Activated T-cell treated with anti-CD3 and anti-CD28 coated beads, Interleukin-2, amount 50 U/mL, for 72 hours (primary cell): Measurements from ENCODE around the gene COL15A1. TPM values are rescaled to one million over a fixed set of nuclear protein-coding genes. Genes with fewer than 3 reads are reported as not detected.

Experiments
- ATAC-seq, 2 donors: fragments of 150-1000 bp; cut with Tn5 transposase; replicated peaks in 1 of 2; 2 replicates each; pipeline ENCODE4 v1.10.0; 2021; ENCODE audit warnings: moderate library complexity in 2 of 2, mild to moderate bottlenecking in 1 of 2
- DNase-seq, 2 donors: peaks; one replicate each; pipeline ENCODE4 v3.0.0; 2021 to 2022; ENCODE audit warnings: mixed read lengths in 1 of 2
- H3K27ac Mint-ChIP-seq: one replicate; pipeline ENCODE4 v1.8.0; 2022; ENCODE audit warnings: mild to moderate bottlenecking, moderate library complexity, mixed read lengths
- H3K27me3 Mint-ChIP-seq: one replicate; pipeline ENCODE4 v1.8.0; 2022; ENCODE audit warnings: low read depth, mixed read lengths
- H3K36me3 Mint-ChIP-seq, 2 donors: one replicate each; pipeline ENCODE4 v1.8.0; 2022; ENCODE audit warnings: mixed read lengths in 2 of 2, mild to moderate bottlenecking in 1 of 2; ENCODE audit not compliant: insufficient read depth in 2 of 2
- H3K4me1 Mint-ChIP-seq: one replicate; pipeline ENCODE4 v1.8.0; 2022; ENCODE audit warnings: low read depth, mixed read lengths
- H3K4me3 Mint-ChIP-seq, 2 donors: one replicate each; pipeline ENCODE4 v1.8.0; 2022; ENCODE audit warnings: mild to moderate bottlenecking in 2 of 2, mixed read lengths in 2 of 2, moderate library complexity in 2 of 2
- H3K9me3 Mint-ChIP-seq, 2 donors: one replicate each; pipeline ENCODE4 v1.8.0; 2022; ENCODE audit warnings: mixed read lengths in 2 of 2
- total RNA-seq, 2 donors: library from RNA; stranded (reverse); gene quantifications; one replicate each; pipeline ENCODE4 v1.2.3, GENCODE V29; 2022

Gene COL15A1
- total RNA-seq, 2 donors from 2014 or later: 0.19 to 0.30 TPM

GRCh38 chr9:99050924-99051323, 107.2 kb downstream of the COL15A1 start:
- Mint-ChIP-seq H3K4me3 (no peak overlapping the region), H3K27me3 (peaks cover 16% of the 10 kb centered on the region), H3K27ac (no peak overlapping the region), H3K4me1 (peaks cover 47% of the 10 kb centered on the region), H3K36me3 (peaks cover 3 to 5% of the 10 kb centered on the region in 2 donors), H3K9me3 (peaks cover 0 to 4% of the 10 kb centered on the region in 2 donors)
- ATAC-seq: no peak
- DNase-seq: no peak

DNA sequence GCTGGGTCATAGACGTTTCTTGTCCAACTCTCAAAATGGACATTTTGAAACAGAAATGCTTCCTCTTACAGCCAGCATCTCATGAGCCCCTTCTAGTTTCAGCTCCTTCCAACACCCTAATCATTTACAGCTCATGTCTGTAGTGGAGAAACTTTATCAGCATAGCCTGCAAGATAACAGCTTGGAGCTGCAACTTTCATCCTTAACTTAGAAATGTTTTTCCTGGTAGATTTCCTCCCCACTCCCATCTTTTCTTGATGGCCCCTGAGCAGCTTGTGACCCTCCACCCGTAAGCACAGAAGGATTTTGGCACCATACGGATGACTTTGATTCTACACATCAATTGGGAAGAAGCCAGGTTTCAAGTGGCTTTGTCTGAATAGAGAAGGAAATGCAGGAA, 107.7 kb downstream of the COL15A1 start:
- peaks cover 49% of the 10 kb centered on the region for H3K4me1 Mint-ChIP-seq
- DNase-seq: no peak
- H3K4me3 Mint-ChIP-seq: no peak overlapping the region
- peaks cover 16% of the 10 kb centered on the region for H3K27me3 Mint-ChIP-seq
- no peak overlapping the region for H3K27ac Mint-ChIP-seq
- peaks cover 3 to 5% of the 10 kb centered on the region in 2 donors for H3K36me3 Mint-ChIP-seq
- ATAC-seq: no peak
- peaks cover 0 to 4% of the 10 kb centered on the region in 2 donors for H3K9me3 Mint-ChIP-seq

DNA sequence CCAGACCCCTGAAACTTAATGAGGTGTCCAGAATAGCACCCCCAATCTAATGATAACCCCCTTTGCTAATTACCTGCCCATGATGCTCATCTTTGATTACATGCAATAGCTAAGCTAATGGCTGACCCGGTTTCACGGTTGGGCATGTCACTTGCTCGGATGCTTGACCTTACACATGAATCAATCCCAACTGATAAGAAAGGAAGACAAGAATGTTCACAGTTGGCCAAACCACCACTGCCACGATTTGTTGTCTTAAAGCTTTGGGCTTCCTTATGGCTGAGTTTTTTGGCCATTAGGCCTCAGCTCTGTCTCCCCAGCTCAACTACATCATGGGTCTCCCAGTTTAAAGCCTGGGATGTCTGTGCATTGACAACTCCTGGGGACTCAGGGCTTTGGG, 108.1 kb downstream of the COL15A1 start:
- Mint-ChIP-seq H3K4me1 (peaks cover 49% of the 10 kb centered on the region), H3K4me3 (no peak overlapping the region), H3K36me3 (peaks cover 5 to 6% of the 10 kb centered on the region in 2 donors), H3K27me3 (peaks cover 16% of the 10 kb centered on the region), H3K27ac (no peak overlapping the region), H3K9me3 (peaks cover 0 to 4% of the 10 kb centered on the region in 2 donors)
- DNase-seq: no peak
- ATAC-seq: no peak

DNA sequence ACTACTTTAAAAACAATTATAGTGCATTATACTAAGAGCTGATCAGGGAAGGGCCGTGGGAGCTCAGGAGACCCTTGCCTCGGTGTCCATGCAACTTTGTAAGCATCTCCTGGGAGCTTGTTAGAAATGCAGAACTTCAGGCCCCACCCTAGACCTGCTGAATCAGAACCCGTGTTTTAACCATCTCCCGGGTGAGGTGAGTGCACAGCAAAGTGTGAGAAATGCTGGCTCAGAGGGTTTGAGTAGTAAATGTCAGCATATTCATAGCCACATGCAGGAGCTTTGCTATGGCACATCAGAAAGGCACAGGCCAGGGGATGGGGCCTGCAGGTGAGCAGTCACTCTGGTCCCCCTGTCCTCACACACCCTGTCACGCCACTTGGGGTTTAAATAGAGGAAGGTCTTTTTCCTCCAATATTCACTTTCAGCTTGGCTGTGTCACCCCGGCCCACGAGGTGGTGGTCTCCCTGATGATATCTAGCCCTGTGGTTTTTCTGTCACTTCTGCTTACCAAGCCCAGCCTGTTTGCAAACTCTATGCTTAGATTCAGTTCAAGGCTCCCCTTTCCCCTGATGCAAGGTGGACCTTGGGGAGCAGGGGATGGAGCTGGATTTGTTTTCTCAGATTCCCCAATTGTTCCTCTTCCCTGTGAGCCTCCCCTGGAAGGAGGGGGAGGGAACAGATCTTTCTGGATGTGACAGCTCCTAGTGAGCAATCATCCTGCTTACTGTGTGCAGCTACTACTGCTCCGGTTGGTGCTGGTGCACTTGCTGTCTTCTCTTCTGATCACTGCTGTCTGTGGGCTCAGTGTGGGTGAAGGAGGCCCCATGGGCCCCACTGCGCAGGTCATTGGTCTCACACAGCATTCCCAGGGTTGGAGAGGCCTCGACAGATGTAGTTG, 109.4 kb downstream of the COL15A1 start:
- ATAC-seq (peak; percentile 20 to 32), DNase-seq (peak in 1 of 2 donors; percentile 11)
- Mint-ChIP-seq H3K36me3 (peaks cover 5 to 7% of the 10 kb centered on the region in 2 donors), H3K9me3 (peaks cover 0 to 4% of the 10 kb centered on the region in 2 donors), H3K27me3 (peaks cover 16% of the 10 kb centered on the region), H3K27ac (no peak overlapping the region), H3K4me3 (no peak overlapping the region), H3K4me1 (peaks cover 59% of the 10 kb centered on the region)

- Mint-ChIP-seq H3K27ac (no peak overlapping the region), H3K36me3 (peaks cover 5 to 7% of the 10 kb centered on the region in 2 donors), H3K27me3 (peaks cover 16% of the 10 kb centered on the region), H3K9me3 (peaks cover 0 to 4% of the 10 kb centered on the region in 2 donors), H3K4me3 (no peak overlapping the region), H3K4me1 (peaks cover 68% of the 10 kb centered on the region)
- no peak for DNase-seq
- ATAC-seq: no peak
Observed at GRCh38 chr9:99054581-99054980, 110.9 kb downstream of the COL15A1 start.

DNA sequence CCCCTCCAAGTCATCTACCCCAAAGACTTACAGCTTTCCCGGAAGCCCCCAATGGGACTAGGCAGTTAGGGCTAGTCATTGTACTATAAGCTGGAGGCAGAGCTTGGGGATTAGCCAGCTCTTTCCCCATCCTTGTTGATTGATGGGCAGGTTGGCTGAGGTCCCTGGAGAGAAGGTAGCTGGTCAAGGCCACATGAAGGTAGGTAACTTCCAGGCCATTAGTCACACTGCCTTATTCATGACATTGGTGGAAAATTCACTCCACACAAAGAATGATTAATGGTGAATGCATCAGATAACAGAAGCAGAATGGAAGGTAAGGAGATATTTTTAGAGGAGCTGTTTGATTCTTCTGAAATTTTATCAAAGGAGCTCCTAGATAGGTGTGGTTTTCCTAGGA, 111.7 kb downstream of the COL15A1 start:
- no peak for ATAC-seq
- Mint-ChIP-seq H3K36me3 (peaks cover 5 to 7% of the 10 kb centered on the region in 2 donors), H3K4me1 (peaks cover 68% of the 10 kb centered on the region), H3K27me3 (peaks cover 16% of the 10 kb centered on the region), H3K27ac (no peak overlapping the region), H3K4me3 (peak overlapping the region in 1 of 2 donors; percentile 52), H3K9me3 (peaks cover 0 to 4% of the 10 kb centered on the region in 2 donors)
- no peak for DNase-seq

- DNase-seq: no peak
- H3K9me3 Mint-ChIP-seq: peaks cover 0 to 4% of the 10 kb centered on the region in 2 donors
- peaks cover 5 to 7% of the 10 kb centered on the region in 2 donors for H3K36me3 Mint-ChIP-seq
- peaks cover 23% of the 10 kb centered on the region for H3K27me3 Mint-ChIP-seq
- no peak for ATAC-seq
- peaks cover 68% of the 10 kb centered on the region for H3K4me1 Mint-ChIP-seq
- peak overlapping the region; percentile 62 for H3K27ac Mint-ChIP-seq
- peak overlapping the region in 1 of 2 donors; percentile 88 for H3K4me3 Mint-ChIP-seq
Observed at GRCh38 chr9:99056186-99056585, 112.5 kb downstream of the COL15A1 start.

- DNase-seq (peak; percentile 27 to 29), ATAC-seq (peak; percentile 58 to 66)
- Mint-ChIP-seq H3K4me1 (peaks cover 68% of the 10 kb centered on the region), H3K9me3 (peaks cover 0 to 4% of the 10 kb centered on the region in 2 donors), H3K4me3 (peak overlapping the region; percentile 82 to 88), H3K27ac (peak overlapping the region; percentile 62), H3K36me3 (peaks cover 5 to 7% of the 10 kb centered on the region in 2 donors), H3K27me3 (peaks cover 23% of the 10 kb centered on the region)
Observed at GRCh38 chr9:99056886-99057664, 113.4 kb downstream of the COL15A1 start.

- Mint-ChIP-seq H3K36me3 (peaks cover 5 to 7% of the 10 kb centered on the region in 2 donors), H3K9me3 (peaks cover 0 to 4% of the 10 kb centered on the region in 2 donors), H3K27ac (peak overlapping the region; percentile 62), H3K27me3 (peaks cover 23% of the 10 kb centered on the region), H3K4me3 (peak overlapping the region; percentile 82 to 88), H3K4me1 (peaks cover 67% of the 10 kb centered on the region)
- DNase-seq (peak; percentile 78 to 79), ATAC-seq (peak; percentile 76 to 78)
Observed at GRCh38 chr9:99057665-99058625, 114.2 kb downstream of the COL15A1 start.

DNA sequence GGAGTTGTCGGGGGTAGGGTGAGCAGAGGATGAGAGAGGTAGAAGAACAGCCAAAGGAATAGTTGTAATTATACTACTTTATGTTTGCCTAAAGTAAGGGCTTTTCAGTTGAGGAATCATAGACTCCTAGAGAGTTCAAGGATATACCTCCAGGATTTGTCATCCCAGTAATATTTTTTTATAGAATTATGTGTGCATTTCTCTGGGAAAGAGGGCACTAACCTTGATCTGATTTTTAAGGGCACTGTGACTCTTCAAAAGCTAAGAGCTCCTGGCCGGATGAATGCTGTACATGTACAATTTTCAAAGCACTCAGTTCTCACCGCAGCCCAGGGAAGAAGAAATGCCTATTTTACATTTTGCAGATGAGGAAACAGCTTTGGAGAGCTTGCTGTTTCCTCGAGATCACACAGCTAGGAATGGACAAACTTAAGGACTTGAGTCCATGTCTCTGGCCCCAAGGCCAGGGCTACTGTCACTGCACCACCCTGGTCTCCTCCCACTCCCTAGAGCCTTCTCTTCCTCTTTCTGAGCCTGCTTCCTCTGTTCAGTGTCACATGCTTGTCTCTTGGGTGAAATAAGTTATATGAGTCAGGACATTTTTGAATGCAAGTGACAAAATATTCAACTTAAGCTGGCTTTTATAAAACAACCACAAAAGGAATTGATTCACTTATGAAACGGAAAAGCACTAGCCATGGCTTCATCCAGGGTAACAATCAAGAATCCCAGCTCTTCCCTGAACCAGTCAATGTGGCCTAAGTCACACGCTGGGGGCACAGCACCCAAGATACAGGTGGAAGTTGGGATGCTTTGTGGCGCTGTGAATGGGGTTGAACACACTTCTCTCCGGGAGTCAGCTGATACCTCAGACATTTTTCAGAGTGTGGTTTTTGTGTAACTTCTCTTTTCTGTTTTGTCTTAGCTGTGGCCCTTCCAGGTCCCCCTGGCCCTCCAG, 115.5 kb downstream of the COL15A1 start:
- peak overlapping the region; percentile 50 to 88 for H3K4me3 Mint-ChIP-seq
- ATAC-seq: peak; percentile 72 to 76

DNA sequence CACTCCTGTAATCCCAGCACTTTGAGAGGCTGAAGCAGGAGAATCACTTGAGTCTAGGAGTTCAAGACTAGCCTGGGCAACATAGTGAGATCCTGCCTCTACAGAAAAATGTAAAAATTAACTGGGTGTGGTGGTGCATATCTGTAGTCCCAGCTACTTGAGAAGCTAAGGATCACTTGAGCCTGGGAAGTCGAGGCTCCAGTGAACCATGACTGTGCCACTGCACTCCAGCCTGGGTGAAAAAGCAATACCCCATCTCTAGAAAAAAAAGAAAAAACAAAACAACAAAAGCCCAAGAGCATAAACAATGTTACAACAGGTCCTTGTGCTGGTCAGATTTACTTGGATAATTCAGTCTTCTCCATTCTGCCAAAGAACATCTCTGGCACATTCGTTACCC, 116.9 kb downstream of the COL15A1 start:
- no peak overlapping the region for H3K4me3 Mint-ChIP-seq
- peaks cover 44% of the 10 kb centered on the region for H3K4me1 Mint-ChIP-seq
- H3K36me3 Mint-ChIP-seq: peaks cover 1 to 5% of the 10 kb centered on the region in 2 donors
- no peak for ATAC-seq
- no peak overlapping the region for H3K27ac Mint-ChIP-seq
- peaks cover 0 to under 1% of the 10 kb centered on the region in 2 donors for H3K9me3 Mint-ChIP-seq
- DNase-seq: no peak
- H3K27me3 Mint-ChIP-seq: peaks cover 21% of the 10 kb centered on the region

More for the DNA sequence above, 115.5 kb downstream of the COL15A1 start:
- Mint-ChIP-seq H3K4me1 (peaks cover 54% of the 10 kb centered on the region), H3K9me3 (peaks cover 0 to 4% of the 10 kb centered on the region in 2 donors), H3K27me3 (peaks cover 31% of the 10 kb centered on the region), H3K36me3 (peaks cover 5 to 7% of the 10 kb centered on the region in 2 donors), H3K27ac (peak overlapping the region; percentile 58)
- peak in 1 of 2 donors; percentile 19 for DNase-seq
